ENCODE results near the gene GPR158. TPM values are rescaled to one million over a fixed set of nuclear protein-coding genes. Genes with fewer than 3 reads are reported as not detected.

The GPR158 gene
- total and polyA plus RNA-seq, 9 of the 15 experiments (the other 6 are each of a cell fraction or from before 2014, with no cell fraction given): 4.0 to 7.6 (median 5.0) TPM

DNA sequence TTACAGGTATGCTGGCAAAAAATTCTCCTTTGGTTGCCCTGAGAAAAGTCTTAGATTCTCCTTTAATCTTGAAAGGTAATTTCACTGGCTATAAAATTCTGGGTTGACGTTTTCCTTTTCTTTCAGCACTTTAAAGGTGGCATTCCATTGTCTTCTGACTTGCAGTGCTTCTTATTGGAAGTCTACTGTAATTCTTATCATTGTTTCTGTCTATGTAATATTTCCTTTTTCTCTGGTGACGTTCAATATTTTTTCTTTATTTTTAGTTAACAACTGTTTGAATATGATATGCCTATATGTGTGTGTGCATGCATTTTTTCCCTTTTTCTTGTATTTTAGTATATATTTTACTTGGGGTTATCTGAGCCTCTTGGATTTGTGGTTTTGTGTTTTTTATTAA lies 111.0 kb downstream of the GPR158 start:
- no peak overlapping the region for H3K4me3 ChIP-seq
- ChIA-PET CTCF (ENCODE audit: low intra/inter-chr PET ratio) (no interaction called here), POLR2A (no interaction called here)
- BruUV-seq (replicated peaks): no TSS peak
- no peak overlapping the region for H2AFZ ChIP-seq (ENCODE audit: low read depth, low read length)
- no peaks in the 10 kb centered on the region for H4K20me1 ChIP-seq (replicated peaks; ENCODE audit: control insufficient read depth, insufficient read depth, low read length)
- no peak overlapping the region for H3K4me2 ChIP-seq (ENCODE audit: insufficient read depth, low read length)
- no peak overlapping the region for H3K27ac ChIP-seq (ENCODE audit: extremely low read depth, low read depth, low read length)
- intact Hi-C loops (cut with micrococcal nuclease) (no loop called here), in situ Hi-C loops (cut with MboI) (no loop called here)
- no peak for FAIRE-seq
- H3K9me1 ChIP-seq (ENCODE audit: control insufficient read depth, insufficient read depth, low read length): no peaks in the 10 kb centered on the region
- ATAC-seq: no peak
- 0% methylated on average over 2 of the region's 2 CpGs for WGBS (ENCODE audit: insufficient coverage, low coverage, missing lambda C conversion rate)
- no peak for DNase-seq (ENCODE audit: extremely low read depth in 1 of 4, low spot score in 3 of 4)
- no peaks in the 10 kb centered on the region for H3K27me3 ChIP-seq (ENCODE audit: control insufficient read depth in 2 of 2, insufficient read depth in 2 of 2, low read length in 2 of 2)
- no peaks in the 10 kb centered on the region for H3K79me2 ChIP-seq (ENCODE audit: control insufficient read depth, insufficient read depth, low read length)
- H3K36me3 ChIP-seq (ENCODE audit: control insufficient read depth, insufficient read depth, low read length): no peaks in the 10 kb centered on the region
- TF ChIP-seq, protein P1, sequence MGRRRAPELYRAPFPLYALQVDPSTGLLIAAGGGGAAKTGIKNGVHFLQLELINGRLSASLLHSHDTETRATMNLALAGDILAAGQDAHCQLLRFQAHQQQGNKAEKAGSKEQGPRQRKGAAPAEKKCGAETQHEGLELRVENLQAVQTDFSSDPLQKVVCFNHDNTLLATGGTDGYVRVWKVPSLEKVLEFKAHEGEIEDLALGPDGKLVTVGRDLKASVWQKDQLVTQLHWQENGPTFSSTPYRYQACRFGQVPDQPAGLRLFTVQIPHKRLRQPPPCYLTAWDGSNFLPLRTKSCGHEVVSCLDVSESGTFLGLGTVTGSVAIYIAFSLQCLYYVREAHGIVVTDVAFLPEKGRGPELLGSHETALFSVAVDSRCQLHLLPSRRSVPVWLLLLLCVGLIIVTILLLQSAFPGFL (CRISPR knock-in tag; IDR thresholded peaks at IDR 0.05): no peak
- H3K9ac ChIP-seq (ENCODE audit: insufficient read depth in 1 of 2, low read depth in 2 of 2, low read length in 2 of 2): no peak overlapping the region
- H3K9me3 ChIP-seq (replicated peaks; ENCODE audit: control insufficient read depth, insufficient read depth, low read depth, low read length): no peaks in the 10 kb centered on the region
- no peaks in the 10 kb centered on the region for H3K4me1 ChIP-seq (replicated peaks in 1 of 2; ENCODE audit: control insufficient read depth in 2 of 2, insufficient read depth in 2 of 2, low read length in 2 of 2)

DNA sequence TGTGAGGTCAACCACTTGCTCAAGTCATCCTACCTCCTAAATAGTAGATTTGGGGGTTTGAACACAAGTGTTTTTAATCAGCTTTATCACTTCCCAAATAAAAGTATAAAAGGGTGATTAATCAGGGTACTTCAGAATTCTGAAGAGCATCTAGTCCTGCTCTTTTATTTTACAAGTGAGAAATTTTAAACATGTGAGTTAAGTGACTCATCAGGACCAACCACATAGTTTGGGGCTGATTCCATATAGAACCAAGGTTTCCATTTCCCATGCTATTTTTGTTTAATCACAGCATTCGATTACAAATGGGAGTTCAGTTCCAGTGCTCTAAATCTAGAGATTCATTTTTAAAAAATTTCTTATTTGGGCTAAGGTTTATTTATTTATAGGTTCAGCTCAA lies 113.4 kb downstream of the GPR158 start:
- no peak overlapping the region for H3K27ac ChIP-seq (ENCODE audit: extremely low read depth, low read depth, low read length)
- DNase-seq (ENCODE audit: extremely low read depth in 1 of 4, low spot score in 3 of 4) (no peak), ATAC-seq (no peak), FAIRE-seq (no peak)
- CTCF ChIA-PET (ENCODE audit: low intra/inter-chr PET ratio): no interaction called here
- 0% methylated on average over 1 of the region's 1 CpG for WGBS (ENCODE audit: insufficient coverage, low coverage, missing lambda C conversion rate)
- no peak overlapping the region for H3K9ac ChIP-seq (ENCODE audit: insufficient read depth in 1 of 2, low read depth in 2 of 2, low read length in 2 of 2)
- no peak overlapping the region for H3K4me2 ChIP-seq (ENCODE audit: insufficient read depth, low read length)
- no peaks in the 10 kb centered on the region for H3K9me3 ChIP-seq (replicated peaks; ENCODE audit: control insufficient read depth, insufficient read depth, low read depth, low read length)
- POLR2A ChIA-PET: no interaction called here
- H2AFZ ChIP-seq (ENCODE audit: low read depth, low read length): no peak overlapping the region
- no TSS peak for BruUV-seq (replicated peaks)
- no peak overlapping the region for H3K4me3 ChIP-seq
- H3K36me3 ChIP-seq (ENCODE audit: control insufficient read depth, insufficient read depth, low read length): no peaks in the 10 kb centered on the region
- intact Hi-C loops (cut with micrococcal nuclease): no loop called here
- in situ Hi-C loops (cut with MboI): no loop called here
- H3K9me1 ChIP-seq (ENCODE audit: control insufficient read depth, insufficient read depth, low read length): no peaks in the 10 kb centered on the region
- no peaks in the 10 kb centered on the region for H3K4me1 ChIP-seq (replicated peaks in 1 of 2; ENCODE audit: control insufficient read depth in 2 of 2, insufficient read depth in 2 of 2, low read length in 2 of 2)
- no peaks in the 10 kb centered on the region for H3K27me3 ChIP-seq (ENCODE audit: control insufficient read depth in 2 of 2, insufficient read depth in 2 of 2, low read length in 2 of 2)
- H4K20me1 ChIP-seq (replicated peaks; ENCODE audit: control insufficient read depth, insufficient read depth, low read length): no peaks in the 10 kb centered on the region
- H3K79me2 ChIP-seq (ENCODE audit: control insufficient read depth, insufficient read depth, low read length): no peaks in the 10 kb centered on the region
- TF ChIP-seq XRCC3 (IDR thresholded peaks at IDR 0.05) (no peak), MTF1 (CRISPR knock-in tag; IDR thresholded peaks at IDR 0.05; ENCODE audit: borderline replicate concordance) (no peak), CREB1 (IDR thresholded peaks at IDR 0.05) (no peak), CREB1 (CRISPR knock-in tag; IDR thresholded peaks at IDR 0.05) (no peak), ILK (tag; IDR thresholded peaks at IDR 0.05; ENCODE audit: borderline replicate concordance, low read depth) (no peak), FOSL1 (tag; conservative IDR thresholded peaks at IDR 0.05) (no peak), ARHGAP35 (IDR thresholded peaks at IDR 0.05; ENCODE audit: partially characterized antibody) (no peak), POU5F1 (IDR thresholded peaks at IDR 0.05; ENCODE audit: borderline replicate concordance, low read depth, low read length, partially characterized antibody) (no peak), NCOA1 (IDR thresholded peaks at IDR 0.05; ENCODE audit: low read depth) (no peak), MCM2 (IDR thresholded peaks at IDR 0.05; ENCODE audit: low read depth) (no peak), SRF (CRISPR knock-in tag; IDR thresholded peaks at IDR 0.05) (no peak)
- TF ChIP-seq, protein P2, sequence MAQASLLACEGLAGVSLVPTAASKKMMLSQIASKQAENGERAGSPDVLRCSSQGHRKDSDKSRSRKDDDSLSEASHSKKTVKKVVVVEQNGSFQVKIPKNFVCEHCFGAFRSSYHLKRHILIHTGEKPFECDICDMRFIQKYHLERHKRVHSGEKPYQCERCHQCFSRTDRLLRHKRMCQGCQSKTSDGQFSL (CRISPR knock-in tag; IDR thresholded peaks at IDR 0.05): no peak
- TF ChIP-seq, protein P2 (tag; IDR thresholded peaks at IDR 0.05): no peak
- TF ChIP-seq, protein P3, sequence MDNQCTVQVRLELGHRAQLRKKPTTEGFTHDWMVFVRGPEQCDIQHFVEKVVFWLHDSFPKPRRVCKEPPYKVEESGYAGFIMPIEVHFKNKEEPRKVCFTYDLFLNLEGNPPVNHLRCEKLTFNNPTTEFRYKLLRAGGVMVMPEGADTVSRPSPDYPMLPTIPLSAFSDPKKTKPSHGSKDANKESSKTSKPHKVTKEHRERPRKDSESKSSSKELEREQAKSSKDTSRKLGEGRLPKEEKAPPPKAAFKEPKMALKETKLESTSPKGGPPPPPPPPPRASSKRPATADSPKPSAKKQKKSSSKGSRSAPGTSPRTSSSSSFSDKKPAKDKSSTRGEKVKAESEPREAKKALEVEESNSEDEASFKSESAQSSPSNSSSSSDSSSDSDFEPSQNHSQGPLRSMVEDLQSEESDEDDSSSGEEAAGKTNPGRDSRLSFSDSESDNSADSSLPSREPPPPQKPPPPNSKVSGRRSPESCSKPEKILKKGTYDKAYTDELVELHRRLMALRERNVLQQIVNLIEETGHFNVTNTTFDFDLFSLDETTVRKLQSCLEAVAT (IDR thresholded peaks at IDR 0.05): no peak
